HepG2 (cell line): Measurements from ENCODE around the gene BCAS3. TPM values are rescaled to one million over a fixed set of nuclear protein-coding genes. Genes with fewer than 3 reads are reported as not detected.
A peak's percentile ranks its signal among the peaks of the same experiment; 100 is the strongest.

Experiments
- HNRNPK ChIP-seq: fragments of 200-400 bp; formaldehyde crosslinking; IDR thresholded peaks from 2 replicates; pipeline ENCODE4 v1.6.1; 2018; ENCODE audit warnings: low read length, low read depth, moderate library complexity, mild to moderate bottlenecking; ENCODE audit not compliant: poor library complexity, severe bottlenecking
- KDM1A ChIP-seq: IDR thresholded peaks from 2 replicates; pipeline ENCODE4 v1.6.1; 2016; ENCODE audit warnings: missing compliant biosample characterization
- LCORL ChIP-seq, 2 experiments: fragments of 450-650 bp in 1 of 2; sonication (generic) in 1 of 2; formaldehyde crosslinking in 1 of 2; IDR thresholded peaks; 2 replicates each; pipeline versions ENCODE4 v1.5.0 to v1.6.1; 2017 to 2020; ENCODE audit warnings: antibody characterized with exemption in 1 of 2, missing genetic modification reagents in 1 of 2
- MIXL1 ChIP-seq: IDR thresholded peaks from 2 replicates; pipeline ENCODE4 v1.6.1; 2016
- MZF1 ChIP-seq: sonication (generic); formaldehyde crosslinking; IDR thresholded peaks from 2 replicates; pipeline ENCODE4 v1.8.1; 2023; ENCODE audit warnings: mild to moderate bottlenecking, missing genetic modification reagents, borderline replicate concordance
- NAIF1 ChIP-seq: sonication (generic); formaldehyde crosslinking; IDR thresholded peaks from 2 replicates; pipeline ENCODE4 v1.5.0; 2020; ENCODE audit warnings: mild to moderate bottlenecking, missing genetic modification reagents, borderline replicate concordance
- NBN ChIP-seq: fragments of 450-650 bp; conservative IDR thresholded peaks from 2 replicates; pipeline ENCODE4 v1.6.1; 2017
- NFE2 ChIP-seq: sonication (generic); formaldehyde crosslinking; IDR thresholded peaks from 2 replicates; pipeline ENCODE4 v1.4.0; 2020; ENCODE audit warnings: missing genetic modification reagents
- NFKB2 ChIP-seq: sonication (generic); formaldehyde crosslinking; IDR thresholded peaks from 2 replicates; pipeline ENCODE4 v1.4.0; 2020; ENCODE audit warnings: missing genetic modification reagents, borderline replicate concordance
- NRL ChIP-seq: sonication (generic); formaldehyde crosslinking; IDR thresholded peaks from 2 replicates; pipeline ENCODE4 v1.5.0; 2020; ENCODE audit warnings: missing genetic modification reagents, mild to moderate bottlenecking, moderate library complexity, borderline replicate concordance
- PBX2 ChIP-seq: IDR thresholded peaks from 2 replicates; pipeline ENCODE4 v1.6.1; 2016; ENCODE audit warnings: control low read depth
- SMARCE1 ChIP-seq: fragments of 450-650 bp; IDR thresholded peaks from 2 replicates; pipeline ENCODE4 v1.6.1; 2017; ENCODE audit warnings: borderline replicate concordance
- YY1 ChIP-seq: IDR thresholded peaks from 2 replicates; pipeline ENCODE4 v1.6.1; 2011; ENCODE audit warnings: low read length, low read depth, moderate library complexity, mild to moderate bottlenecking; ENCODE audit not compliant: insufficient read depth, insufficient replicate concordance
- ZBTB10 ChIP-seq: sonication (generic); formaldehyde crosslinking; IDR thresholded peaks from 2 replicates; pipeline ENCODE4 v1.4.0; 2020; ENCODE audit warnings: missing genetic modification reagents, borderline replicate concordance
- ZBTB42 ChIP-seq: sonication (generic); formaldehyde crosslinking; IDR thresholded peaks from 2 replicates; pipeline ENCODE4 v1.5.0; 2020; ENCODE audit warnings: mild to moderate bottlenecking, missing genetic modification reagents
- ZNF251 ChIP-seq: sonication (generic); formaldehyde crosslinking; IDR thresholded peaks from 2 replicates; pipeline ENCODE4 v1.9.0; 2021; ENCODE audit warnings: mild to moderate bottlenecking, missing genetic modification reagents
- ZNF362 ChIP-seq: sonication (generic); formaldehyde crosslinking; IDR thresholded peaks from 2 replicates; pipeline ENCODE4 v1.4.0; 2020; ENCODE audit warnings: missing genetic modification reagents, mild to moderate bottlenecking, borderline replicate concordance
- ZNF703 ChIP-seq: sonication (generic); formaldehyde crosslinking; IDR thresholded peaks from 2 replicates; pipeline ENCODE4 v1.5.1; 2020; ENCODE audit warnings: missing genetic modification reagents, mild to moderate bottlenecking, moderate library complexity, borderline replicate concordance
- ZNF780A ChIP-seq: sonication (generic); formaldehyde crosslinking; IDR thresholded peaks from 2 replicates; pipeline ENCODE4 v1.8.0; 2022; ENCODE audit warnings: mild to moderate bottlenecking, missing genetic modification reagents, moderate library complexity
- polyA plus RNA-seq, 8 experiments: library from polyadenylated mRNA; depleted of rRNA in 3 of 8; stranded (reverse) in 7 of 8; unstranded in 1 of 8; fragments of >200 nt; fragmentation: Illumina TruSeq in 4 of 8; extraction: Trizol in 4 of 8; gene quantifications; 2 replicates each; pipeline versions ENCODE4 v1.2.1 to v1.2.3, GENCODE V29; 2011 to 2016; ENCODE audit warnings: low read depth in 4 of 8, missing spikeins in 1 of 8, mixed read lengths in 1 of 8; ENCODE audit not compliant: insufficient read depth in 1 of 8
- total RNA-seq, 5 experiments: library from RNA; depleted of rRNA; stranded (reverse); fragments of >200 nt; fragmentation: Illumina TruSeq; extraction: Trizol; gene quantifications; 2 replicates each; pipeline ENCODE4 v1.2.3, GENCODE V29; 2016; ENCODE audit warnings: low read depth in 1 of 5
- TF ChIP-seq, protein P1 (sequence below): sonication (generic); formaldehyde crosslinking; IDR thresholded peaks from 2 replicates; pipeline ENCODE4 v1.4.0; 2020; ENCODE audit warnings: missing genetic modification reagents

BCAS3 gene
- total and polyA plus RNA-seq, 2 of the 13 experiments (the other 11 are each of a cell fraction or from before 2014, with no cell fraction given), result 10.7 to 11.2 TPM

DNA sequence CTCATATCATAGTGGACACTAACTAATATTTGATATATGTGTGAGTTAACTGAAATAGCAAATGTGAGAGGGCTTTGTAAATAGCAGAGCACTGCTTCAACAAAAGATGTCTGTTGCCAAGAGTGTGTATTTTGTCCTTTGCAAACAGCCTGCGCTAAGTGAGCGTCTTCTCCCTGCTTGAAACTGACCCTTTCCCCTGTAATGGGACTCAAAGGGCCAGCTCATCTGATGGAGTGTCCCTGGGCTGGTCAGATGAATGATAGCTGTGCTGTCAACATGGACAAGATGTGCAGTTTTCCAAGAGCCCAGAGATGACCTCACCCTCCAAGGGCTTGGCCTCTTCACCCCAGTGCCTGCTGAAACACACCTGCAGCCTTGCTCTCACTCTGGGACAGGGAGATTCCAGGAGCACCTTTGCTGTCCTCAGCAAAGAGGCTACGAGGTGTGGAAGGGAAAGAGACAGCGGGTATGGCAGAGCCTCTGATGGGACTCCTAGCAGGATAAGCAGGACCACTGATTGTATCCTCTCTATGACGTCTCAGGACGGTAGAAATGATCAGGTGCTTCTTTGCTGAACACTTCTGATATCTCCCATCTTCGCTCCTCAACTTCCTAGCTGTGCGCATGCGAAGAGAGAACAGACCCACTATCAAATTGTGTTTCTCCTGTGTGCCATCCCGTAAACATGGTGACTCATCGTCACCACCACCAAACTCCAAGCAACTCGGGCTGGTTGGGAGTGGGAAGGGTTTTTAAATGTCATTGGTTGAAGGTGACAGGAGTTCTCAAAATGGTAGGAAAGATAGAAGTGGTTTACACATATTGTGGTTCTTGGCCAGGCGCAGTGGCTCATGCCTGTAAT is 686.2 kb downstream of the BCAS3 start (continued):
- TF ChIP-seq, protein P1, sequence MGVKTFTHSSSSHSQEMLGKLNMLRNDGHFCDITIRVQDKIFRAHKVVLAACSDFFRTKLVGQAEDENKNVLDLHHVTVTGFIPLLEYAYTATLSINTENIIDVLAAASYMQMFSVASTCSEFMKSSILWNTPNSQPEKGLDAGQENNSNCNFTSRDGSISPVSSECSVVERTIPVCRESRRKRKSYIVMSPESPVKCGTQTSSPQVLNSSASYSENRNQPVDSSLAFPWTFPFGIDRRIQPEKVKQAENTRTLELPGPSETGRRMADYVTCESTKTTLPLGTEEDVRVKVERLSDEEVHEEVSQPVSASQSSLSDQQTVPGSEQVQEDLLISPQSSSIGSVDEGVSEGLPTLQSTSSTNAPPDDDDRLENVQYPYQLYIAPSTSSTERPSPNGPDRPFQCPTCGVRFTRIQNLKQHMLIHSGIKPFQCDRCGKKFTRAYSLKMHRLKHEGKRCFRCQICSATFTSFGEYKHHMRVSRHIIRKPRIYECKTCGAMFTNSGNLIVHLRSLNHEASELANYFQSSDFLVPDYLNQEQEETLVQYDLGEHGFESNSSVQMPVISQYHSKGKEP (CRISPR knock-in tag), result no peak
- TF ChIP-seq ZNF780A (CRISPR knock-in tag), result no peak
- no peak for TF ChIP-seq NRL
- TF ChIP-seq ZBTB10 (CRISPR knock-in tag), result no peak
- no peak for TF ChIP-seq SMARCE1
- no peak for TF ChIP-seq NFKB2 (CRISPR knock-in tag)
- no peak; the same call in 1 of the 2 replicates for TF ChIP-seq ZBTB42 (CRISPR knock-in tag)
- TF ChIP-seq ZNF251 (CRISPR knock-in tag), result no peak
- no peak for TF ChIP-seq HNRNPK
- peak; percentile 37; the same call in 1 of the 2 replicates for TF ChIP-seq KDM1A (CRISPR knock-in tag)
- no peak for TF ChIP-seq LCORL (IDR thresholded peaks at IDR 0.05)
- TF ChIP-seq LCORL (CRISPR knock-in tag; IDR thresholded peaks at IDR 0.05), result peak; percentile 43; the same call in 1 of the 2 replicates
- peak; percentile 98 for TF ChIP-seq ZNF362 (CRISPR knock-in tag)
- TF ChIP-seq NAIF1 (CRISPR knock-in tag), result peak; percentile 65; the same call in 1 of the 2 replicates
- TF ChIP-seq MIXL1 (CRISPR knock-in tag), result peak; percentile 75; the same call in 1 of the 2 replicates
- no peak for TF ChIP-seq NFE2 (CRISPR knock-in tag)
- 0 out of 2 replicates have a peak, but pooled peaks have one; percentile 23 for TF ChIP-seq PBX2 (CRISPR knock-in tag)
- TF ChIP-seq NBN, result no peak
- no peak for TF ChIP-seq ZNF703 (CRISPR knock-in tag)
- no peak for TF ChIP-seq YY1
- no peak for TF ChIP-seq MZF1
